ENCODE measurements around the gene CABLES1. TPM values are rescaled to one million over a fixed set of nuclear protein-coding genes. Genes with fewer than 3 reads are reported as not detected.

The CABLES1 gene
- total RNA-seq, 6 experiments from 2014 or later, result 7.4 to 21.5 (median 11.3) TPM

GRCh38 chr18:23148382-23148781 lies 13.1 kb downstream of the CABLES1 start:
- no peaks in the 10 kb centered on the region for H3K36me3 ChIP-seq
- intact Hi-C loops (cut with DNase I), result no loop called here
- TF ChIP-seq POLR2A (IDR thresholded peaks at IDR 0.05), result no peak
- no peak for TF ChIP-seq CTCF (IDR thresholded peaks at IDR 0.05)
- no peak overlapping the region for H3K4me3 ChIP-seq
- no peak overlapping the region for H3K27ac ChIP-seq
- peak in 1 of 3 donors; percentile 67 for DNase-seq
- H3K9me3 ChIP-seq, result no peaks in the 10 kb centered on the region
- H3K27me3 ChIP-seq, result no peaks in the 10 kb centered on the region
- WGBS (ENCODE audit: insufficient coverage, low coverage, low lambda C conversion rate, missing lambda C conversion rate), result 31% methylated on average over 5 of the region's 5 CpGs
- peaks cover 0 to 24% (median 2%) of the 10 kb centered on the region in 4 donors for H3K4me1 ChIP-seq
- peak in 3 of 4 donors; percentile 38 to 67 (median 48) for ATAC-seq

- ATAC-seq (no peak), DNase-seq (no peak)
- Histone ChIP-seq H3K27me3 (no peaks in the 10 kb centered on the region), H3K36me3 (no peaks in the 10 kb centered on the region), H3K9me3 (no peaks in the 10 kb centered on the region), H3K4me1 (peaks cover 0 to 17% (median 0%) of the 10 kb centered on the region in 4 donors), H3K27ac (no peak overlapping the region), H3K4me3 (no peak overlapping the region)
- no peak for TF ChIP-seq CTCF (IDR thresholded peaks at IDR 0.05)
- TF ChIP-seq POLR2A (IDR thresholded peaks at IDR 0.05), result no peak
- intact Hi-C loops (cut with DNase I), result no loop called here
- 83% methylated on average over 8 of the region's 10 CpGs for WGBS (ENCODE audit: insufficient coverage, low coverage, low lambda C conversion rate, missing lambda C conversion rate)
These were observed 14.3 kb downstream of the CABLES1 start for GRCh38 chr18:23149570-23149969.

GRCh38 chr18:23151414-23152099 lies 16.3 kb downstream of the CABLES1 start:
- DNase-seq (no peak), ATAC-seq (peak in 1 of 4 donors; percentile 13)
- intact Hi-C loops (cut with DNase I), result no loop called here
- H3K27ac ChIP-seq, result no peak overlapping the region
- TF ChIP-seq POLR2A (IDR thresholded peaks at IDR 0.05), result no peak
- no peak for TF ChIP-seq CTCF (IDR thresholded peaks at IDR 0.05)
- no peaks in the 10 kb centered on the region for H3K9me3 ChIP-seq
- no peak overlapping the region for H3K4me3 ChIP-seq
- H3K4me1 ChIP-seq, result peaks cover 0 to 17% (median 0%) of the 10 kb centered on the region in 4 donors
- H3K36me3 ChIP-seq, result no peaks in the 10 kb centered on the region
- H3K27me3 ChIP-seq, result no peaks in the 10 kb centered on the region
- 90% methylated on average over 10 of the region's 11 CpGs for WGBS (ENCODE audit: insufficient coverage, low coverage, low lambda C conversion rate, missing lambda C conversion rate)

GRCh38 chr18:23154030-23154429 lies 18.7 kb downstream of the CABLES1 start:
- no peak for TF ChIP-seq POLR2A (IDR thresholded peaks at IDR 0.05)
- no peak for TF ChIP-seq CTCF (IDR thresholded peaks at IDR 0.05)
- Histone ChIP-seq H3K4me3 (no peak overlapping the region), H3K27ac (no peak overlapping the region), H3K4me1 (peaks cover 0 to 15% (median 7%) of the 10 kb centered on the region in 4 donors), H3K9me3 (no peaks in the 10 kb centered on the region), H3K27me3 (no peaks in the 10 kb centered on the region), H3K36me3 (no peaks in the 10 kb centered on the region)
- intact Hi-C loops (cut with DNase I), result no loop called here
- ATAC-seq, result no peak
- WGBS (ENCODE audit: insufficient coverage, low coverage, low lambda C conversion rate, missing lambda C conversion rate), result 94% methylated on average over 6 of the region's 6 CpGs
- DNase-seq, result no peak
